A673 (cell line): ENCODE data around the gene MEGF11. TPM values are rescaled to one million over a fixed set of nuclear protein-coding genes. Genes with fewer than 3 reads are reported as not detected.

Experiments used
- BruUV-seq: library from RNA; stranded (reverse); fragments of 400-500 nt; replicated peaks from 2 replicates; lab custom pipeline; 2021; lab: Mats Ljungman, UMichigan
- CTCF ChIA-PET: fragments of 300-600 bp; sonication (Branson Sonifier 250); formaldehyde crosslinking; loops from one replicate; lab custom pipeline; 2022; ENCODE audit warnings: antibody characterized with exemption; lab: Charles Lee
- POLR2A ChIA-PET: fragments of 300-600 bp; sonication (Branson Sonifier 250); formaldehyde crosslinking; loops from one replicate; lab custom pipeline; 2022; ENCODE audit warnings: antibody characterized with exemption; ENCODE audit not compliant: low non-redundant PET; lab: Charles Lee
- DNase-seq: peaks from one replicate; pipeline ENCODE4 v3.0.0-alpha.2; 2015; ENCODE audit warnings: low spot score
- H3K27ac ChIP-seq: fragments of 200-600 bp; sonication (generic); 2 replicates; pipeline ENCODE4 v1.5.1; 2016; ENCODE audit warnings: mixed run types, low read depth, mild to moderate bottlenecking, mixed read lengths, antibody characterized with exemption, low read length; ENCODE audit not compliant: poor library complexity, severe bottlenecking
- H3K27me3 ChIP-seq: fragments of 200-600 bp; sonication (generic); replicated peaks from 2 replicates; pipeline ENCODE4 v1.6.1; 2017; ENCODE audit warnings: mixed run types, low read depth, mild to moderate bottlenecking, mixed read lengths, antibody characterized with exemption, low read length; ENCODE audit not compliant: insufficient read depth, poor library complexity
- H3K36me3 ChIP-seq: fragments of 200-600 bp; sonication (generic); 2 replicates; pipeline ENCODE4 v1.6.1; 2016; ENCODE audit warnings: mixed run types, mild to moderate bottlenecking, mixed read lengths, antibody characterized with exemption, low read length; ENCODE audit not compliant: insufficient read depth, poor library complexity, severe bottlenecking
- H3K4me1 ChIP-seq: fragments of 200-600 bp; sonication (generic); 2 replicates; pipeline ENCODE4 v1.6.1; 2017; ENCODE audit warnings: mixed run types, mild to moderate bottlenecking, mixed read lengths, antibody characterized with exemption, low read length; ENCODE audit not compliant: insufficient read depth, poor library complexity, severe bottlenecking
- H3K4me3 ChIP-seq: fragments of 200-600 bp; sonication (generic); 2 replicates; pipeline ENCODE4 v1.5.1; 2016; ENCODE audit warnings: low read depth, mixed run types, mild to moderate bottlenecking, mixed read lengths, low read length; ENCODE audit not compliant: poor library complexity, severe bottlenecking
- H3K9me3 ChIP-seq: fragments of 200-600 bp; sonication (generic); 2 replicates; pipeline ENCODE4 v1.6.1; 2016; ENCODE audit warnings: mixed run types, low read depth, mild to moderate bottlenecking, mixed read lengths, antibody characterized with exemption, low read length; ENCODE audit not compliant: poor library complexity, severe bottlenecking
- CTCF ChIP-seq: fragments of 300-800, 200-600 bp; sonication (generic); conservative IDR thresholded peaks from 2 replicates; pipeline ENCODE4 v1.5.1; 2017; ENCODE audit warnings: low read depth, mild to moderate bottlenecking, antibody characterized with exemption, low read length, moderate library complexity, mixed read lengths
- EZH2 ChIP-seq: fragments of 200-600 bp; sonication (generic); IDR thresholded peaks from 2 replicates; pipeline ENCODE4 v1.6.1; 2017; ENCODE audit warnings: borderline replicate concordance, low read depth, mild to moderate bottlenecking, mixed read lengths, antibody characterized with exemption, low read length; ENCODE audit not compliant: poor library complexity, severe bottlenecking
- intact Hi-C: fragments of 100-400 bp; cut with micrococcal nuclease; formaldehyde crosslinking; loops from one replicate; pipeline ENCODE4 v1.10.0; 2022; ENCODE audit not compliant: unreplicated experiment
- total RNA-seq: library from RNA; stranded (reverse); gene quantifications from 2 replicates; pipeline ENCODE4 v1.2.3, GENCODE V29; 2021

The MEGF11 gene
- total RNA-seq, 1 experiment from 2014 or later: 0.43 TPM

DNA sequence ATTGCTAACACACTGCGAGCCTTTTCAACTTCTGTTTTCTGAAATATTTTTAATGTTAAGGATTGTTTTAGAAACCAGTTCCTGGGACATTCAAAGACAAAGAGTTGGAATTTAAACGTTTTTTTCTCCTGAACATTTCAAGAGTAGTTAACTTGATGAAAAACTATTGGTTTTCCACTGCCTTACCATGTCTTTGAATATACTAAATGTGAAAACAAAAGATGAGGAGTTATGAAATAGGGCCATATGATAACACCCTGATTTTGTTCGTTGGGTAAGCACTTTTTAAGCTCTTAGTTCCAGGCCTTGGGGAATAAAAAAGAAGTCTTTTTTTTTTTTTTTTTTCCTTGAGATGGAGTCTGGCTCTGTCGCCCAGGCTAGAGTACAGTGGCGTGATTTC is 42.6 kb upstream of the MEGF11 start:
- CTCF ChIA-PET: interaction anchor here (0.6 kb wide), 2 partner anchors 43 to 202 kb away, joined by 3 read pairs; no protein-coding TSS in a partner anchor
- H3K4me1 ChIP-seq: peaks cover 44% of the 10 kb centered on the region
- H3K9me3 ChIP-seq: no peaks in the 10 kb centered on the region
- H3K36me3 ChIP-seq: no peaks in the 10 kb centered on the region
- no peaks in the 10 kb centered on the region for H3K27me3 ChIP-seq
- DNase-seq: no peak
- BruUV-seq: no TSS peak
- TF ChIP-seq EZH2 (no peak), CTCF (no peak)
- POLR2A ChIA-PET: interaction anchor here (0.6 kb wide), 1 partner anchor 59 kb away, joined by 8 read pairs; no protein-coding TSS in a partner anchor
- H3K27ac ChIP-seq: no peak overlapping the region
- no peak overlapping the region for H3K4me3 ChIP-seq
- intact Hi-C loops: no loop called here

GRCh38 chr15:66294932-66295235 is 41.3 kb upstream of the MEGF11 start:
- CTCF ChIA-PET: no interaction called here
- no TSS peak for BruUV-seq
- Histone ChIP-seq H3K27me3 (no peaks in the 10 kb centered on the region), H3K9me3 (no peaks in the 10 kb centered on the region), H3K27ac (no peak overlapping the region), H3K36me3 (no peaks in the 10 kb centered on the region), H3K4me3 (no peak overlapping the region), H3K4me1 (peaks cover 53% of the 10 kb centered on the region)
- intact Hi-C loops: no loop called here
- no peak for TF ChIP-seq CTCF
- POLR2A ChIA-PET: interaction anchor here (0.5 kb wide), 1 partner anchor 9 kb away, joined by 3 read pairs; no protein-coding TSS in a partner anchor
- DNase-seq: peak; percentile 22

- Histone ChIP-seq H3K4me1 (peaks cover 58% of the 10 kb centered on the region), H3K27me3 (no peaks in the 10 kb centered on the region), H3K36me3 (no peaks in the 10 kb centered on the region), H3K9me3 (no peaks in the 10 kb centered on the region), H3K4me3 (peak overlapping the region; percentile 50), H3K27ac (peak overlapping the region; percentile 64)
- DNase-seq: peak; percentile 49
- ChIA-PET CTCF (no interaction called here), POLR2A (interaction anchor here (0.5 kb wide), 1 partner anchor 8 kb away, joined by 3 read pairs; no protein-coding TSS in a partner anchor)
- BruUV-seq: no TSS peak
- intact Hi-C loops: no loop called here
- TF ChIP-seq CTCF (no peak), EZH2 (no peak)
Observed at GRCh38 chr15:66294157-66294931, 40.8 kb upstream of the MEGF11 start.
